Neural progenitor cell (in vitro differentiated cells): ENCODE data around the gene C2CD3.

ENCODE experiments used
- EZH2 ChIP-seq: fragments of 200-600 bp; sonication (generic); IDR thresholded peaks from 2 replicates; pipeline ENCODE4 v1.6.1; 2017; ENCODE audit warnings: antibody characterized with exemption, mild to moderate bottlenecking, moderate library complexity
- TF ChIP-seq, protein P1 (sequence below): fragments of 200-600 bp; sonication (generic); IDR thresholded peaks from 2 replicates; pipeline ENCODE4 v1.5.1; 2017; ENCODE audit warnings: antibody characterized with exemption, mild to moderate bottlenecking

DNA sequence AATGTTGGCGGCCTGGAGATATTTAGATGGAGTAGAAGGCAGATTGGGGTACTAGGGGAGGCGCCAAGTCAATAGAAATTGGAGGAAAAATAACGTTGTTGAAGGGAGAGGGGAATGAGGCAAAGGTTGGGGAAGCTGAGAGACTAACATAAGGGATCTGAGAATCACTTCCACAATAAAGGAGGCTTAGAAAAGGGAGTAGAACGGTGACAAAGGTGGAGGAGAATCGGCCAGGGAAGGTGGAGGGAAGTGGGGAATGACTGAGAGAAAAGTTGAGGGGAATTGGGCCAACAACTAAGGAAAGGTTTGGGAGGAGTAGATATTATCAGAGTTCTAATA, 797 bp upstream of the C2CD3 start:
- TF ChIP-seq, protein P1, sequence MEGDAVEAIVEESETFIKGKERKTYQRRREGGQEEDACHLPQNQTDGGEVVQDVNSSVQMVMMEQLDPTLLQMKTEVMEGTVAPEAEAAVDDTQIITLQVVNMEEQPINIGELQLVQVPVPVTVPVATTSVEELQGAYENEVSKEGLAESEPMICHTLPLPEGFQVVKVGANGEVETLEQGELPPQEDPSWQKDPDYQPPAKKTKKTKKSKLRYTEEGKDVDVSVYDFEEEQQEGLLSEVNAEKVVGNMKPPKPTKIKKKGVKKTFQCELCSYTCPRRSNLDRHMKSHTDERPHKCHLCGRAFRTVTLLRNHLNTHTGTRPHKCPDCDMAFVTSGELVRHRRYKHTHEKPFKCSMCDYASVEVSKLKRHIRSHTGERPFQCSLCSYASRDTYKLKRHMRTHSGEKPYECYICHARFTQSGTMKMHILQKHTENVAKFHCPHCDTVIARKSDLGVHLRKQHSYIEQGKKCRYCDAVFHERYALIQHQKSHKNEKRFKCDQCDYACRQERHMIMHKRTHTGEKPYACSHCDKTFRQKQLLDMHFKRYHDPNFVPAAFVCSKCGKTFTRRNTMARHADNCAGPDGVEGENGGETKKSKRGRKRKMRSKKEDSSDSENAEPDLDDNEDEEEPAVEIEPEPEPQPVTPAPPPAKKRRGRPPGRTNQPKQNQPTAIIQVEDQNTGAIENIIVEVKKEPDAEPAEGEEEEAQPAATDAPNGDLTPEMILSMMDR: no peak
- no peak for TF ChIP-seq EZH2
